Left forelimb (tissue), 1 donor: ENCODE results near the gene SFMBT1.

Experiments
- DNase-seq: peaks from one replicate; pipeline ENCODE4 v3.0.0-alpha.2; 2018; ENCODE audit warnings: low spot score

Gene SFMBT1

GRCh38 chr3:52882377-52882776 lies 163.5 kb downstream of the SFMBT1 start:
- no peak for DNase-seq

- DNase-seq: no peak
Measured at GRCh38 chr3:52881871-52882270, 164.0 kb downstream of the SFMBT1 start.

GRCh38 chr3:52880474-52880873 lies 165.4 kb downstream of the SFMBT1 start:
- no peak for DNase-seq

- DNase-seq: no peak
Measured at GRCh38 chr3:52880047-52880446, 165.8 kb downstream of the SFMBT1 start.

- DNase-seq: no peak
Measured at GRCh38 chr3:52879581-52879980, 166.3 kb downstream of the SFMBT1 start.

- DNase-seq: no peak
Measured at GRCh38 chr3:52879090-52879489, 166.8 kb downstream of the SFMBT1 start.

GRCh38 chr3:52877085-52877484 lies 168.8 kb downstream of the SFMBT1 start:
- DNase-seq: no peak

GRCh38 chr3:52874864-52875587 lies 170.8 kb downstream of the SFMBT1 start:
- DNase-seq: no peak

- no peak for DNase-seq
Measured at GRCh38 chr3:52874160-52874701, 171.6 kb downstream of the SFMBT1 start.

- no peak for DNase-seq
Measured at GRCh38 chr3:52873433-52874159, 172.3 kb downstream of the SFMBT1 start.

GRCh38 chr3:52872245-52872644 lies 173.6 kb downstream of the SFMBT1 start:
- no peak for DNase-seq

- no peak for DNase-seq
Measured at GRCh38 chr3:52871761-52872160, 174.1 kb downstream of the SFMBT1 start.

GRCh38 chr3:52870471-52870870 lies 175.4 kb downstream of the SFMBT1 start:
- DNase-seq: no peak

GRCh38 chr3:52866427-52866826 lies 179.4 kb downstream of the SFMBT1 start:
- DNase-seq: no peak

GRCh38 chr3:52865994-52866393 lies 179.9 kb downstream of the SFMBT1 start:
- no peak for DNase-seq

GRCh38 chr3:52860424-52860768 lies 185.5 kb downstream of the SFMBT1 start:
- no peak for DNase-seq

GRCh38 chr3:52859686-52860423 lies 186.0 kb downstream of the SFMBT1 start:
- DNase-seq: no peak

GRCh38 chr3:52857864-52858263 lies 188.0 kb downstream of the SFMBT1 start:
- DNase-seq: no peak

GRCh38 chr3:52857133-52857532 lies 188.7 kb downstream of the SFMBT1 start:
- DNase-seq: no peak

GRCh38 chr3:52856666-52857065 lies 189.2 kb downstream of the SFMBT1 start:
- no peak for DNase-seq

GRCh38 chr3:52854013-52854412 lies 191.9 kb downstream of the SFMBT1 start:
- no peak for DNase-seq
